Activated T-helper 1 cell treated with Interleukin-2 at 50 U/mL for 16 hours (primary cell): Measurements from ENCODE around the gene CADM4.
"Not testable (repeated sequence)": the region's sequence is repeated elsewhere in the genome, so short reads cannot be mapped to it uniquely, and the experiment has no call there.

ENCODE experiments used
- DNase-seq: peaks from one replicate; pipeline ENCODE4 v3.0.0-alpha.2; 2020; ENCODE audit warnings: low read depth

Gene CADM4

GRCh38 chr19:43606569-43607229, 33.0 kb downstream of the CADM4 start:
- no peak for DNase-seq

GRCh38 chr19:43605875-43606568, 33.6 kb downstream of the CADM4 start:
- no peak for DNase-seq

GRCh38 chr19:43600326-43600725, 39.3 kb downstream of the CADM4 start:
- DNase-seq, result not testable (repeated sequence)

DNA sequence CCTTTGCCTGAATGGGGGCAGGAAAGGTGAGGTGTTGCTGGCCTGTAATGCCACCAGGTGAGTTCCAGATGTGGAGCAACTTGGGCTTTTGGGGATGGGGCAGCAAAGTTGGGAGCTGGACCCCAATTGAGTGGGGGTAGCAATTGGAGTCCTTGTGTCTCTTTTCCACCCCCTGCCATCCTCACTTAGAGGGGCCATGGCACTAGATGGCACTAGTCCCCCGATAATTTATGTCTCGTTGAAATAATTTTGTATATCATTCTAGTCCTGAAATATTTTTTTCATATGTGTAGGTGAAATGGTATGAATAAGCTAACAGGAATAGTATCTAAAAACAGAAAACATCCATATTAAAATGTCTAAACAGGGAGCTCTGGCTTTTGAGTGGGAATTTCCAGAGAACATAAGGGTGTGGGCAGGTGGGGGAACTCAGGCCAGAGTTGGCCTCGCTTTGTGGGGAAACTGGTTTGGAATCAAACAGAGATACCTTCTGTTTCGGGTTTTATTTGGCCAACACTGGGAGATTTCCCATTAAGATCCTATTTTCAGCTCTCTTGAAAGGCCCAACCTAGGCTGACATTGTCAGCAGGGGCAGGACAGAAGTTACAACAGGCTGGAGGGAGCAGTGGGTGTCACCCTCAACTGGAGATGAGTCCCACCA, 39.9 kb downstream of the CADM4 start:
- no peak for DNase-seq

DNA sequence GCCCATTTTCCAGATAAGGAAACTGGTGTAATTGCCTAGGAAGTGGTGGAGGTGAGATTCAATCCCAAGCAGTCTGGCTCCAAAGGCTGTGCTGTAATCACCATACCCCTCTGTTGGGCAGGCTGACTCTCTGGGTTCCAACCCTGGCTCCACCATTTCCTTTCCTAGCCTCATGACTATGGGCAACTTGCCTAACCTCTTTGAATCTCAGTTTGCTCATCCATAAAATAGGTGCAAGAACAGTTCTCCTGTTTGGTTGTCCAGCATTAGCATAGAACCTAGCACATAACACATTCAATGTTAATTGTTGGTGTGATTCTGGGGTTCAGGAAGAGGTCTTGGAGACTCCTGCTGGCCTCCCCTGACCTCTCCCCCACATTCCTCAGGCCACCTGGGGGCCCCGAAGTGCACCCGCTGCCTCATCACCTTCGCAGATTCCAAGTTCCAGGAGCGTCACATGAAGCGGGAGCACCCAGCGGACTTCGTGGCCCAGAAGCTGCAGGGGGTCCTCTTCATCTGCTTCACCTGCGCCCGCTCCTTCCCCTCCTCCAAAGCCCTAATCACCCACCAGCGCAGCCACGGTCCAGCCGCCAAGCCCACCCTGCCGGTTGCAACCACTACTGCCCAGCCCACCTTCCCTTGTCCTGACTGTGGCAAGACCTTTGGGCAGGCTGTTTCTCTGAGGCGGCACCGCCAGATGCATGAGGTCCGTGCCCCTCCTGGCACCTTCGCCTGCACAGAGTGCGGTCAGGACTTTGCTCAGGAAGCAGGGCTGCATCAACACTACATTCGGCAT, 41.0 kb downstream of the CADM4 start:
- no peak for DNase-seq

DNA sequence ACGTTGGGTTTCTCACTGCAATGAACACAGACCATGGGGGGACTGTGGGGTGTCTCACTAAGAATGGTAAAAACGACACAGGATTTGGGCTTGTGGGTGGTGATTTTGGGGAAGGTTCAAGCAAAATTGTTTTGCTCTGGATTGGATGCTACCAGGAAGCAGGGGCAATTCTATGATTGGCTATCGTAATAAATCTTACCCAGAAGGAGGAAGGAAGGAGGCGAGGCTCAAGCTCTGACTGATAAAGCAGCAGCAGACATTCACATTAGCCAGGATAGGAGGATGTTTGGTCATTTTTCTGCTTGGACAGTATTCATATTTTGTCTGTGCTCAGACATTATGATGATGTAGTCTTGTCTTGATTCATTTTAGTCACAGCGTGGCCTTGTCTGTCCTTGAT, 41.8 kb downstream of the CADM4 start:
- no peak for DNase-seq

DNA sequence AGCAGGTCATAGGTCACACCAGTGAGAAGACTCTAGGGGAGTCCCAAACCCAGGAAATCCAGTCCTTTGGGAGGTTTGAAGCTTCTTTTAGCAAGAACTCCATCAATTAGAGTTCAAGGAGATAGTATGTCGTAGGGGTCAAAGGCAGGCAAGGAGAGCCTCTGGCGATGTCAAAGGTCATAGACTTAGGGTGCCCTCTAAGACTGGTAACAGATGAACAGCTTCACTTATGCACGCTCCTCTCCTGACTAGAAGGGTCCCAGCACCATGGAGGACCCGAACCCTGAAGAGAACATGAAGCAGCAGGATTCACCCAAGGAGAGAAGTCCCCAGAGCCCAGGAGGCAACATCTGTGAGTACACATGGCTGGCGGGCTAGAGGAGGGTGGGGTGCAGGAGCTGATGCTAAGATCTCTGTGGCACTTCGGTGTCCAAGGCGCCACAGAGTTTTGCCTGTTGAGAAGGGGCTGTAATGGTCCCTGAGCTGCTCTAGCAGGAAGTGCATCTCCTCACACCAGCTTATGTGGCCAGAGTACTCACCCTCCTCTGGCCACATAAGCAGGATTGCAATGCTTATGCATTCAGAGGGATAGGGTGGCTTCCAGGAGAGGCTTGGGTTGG, 42.7 kb downstream of the CADM4 start:
- no peak for DNase-seq

DNA sequence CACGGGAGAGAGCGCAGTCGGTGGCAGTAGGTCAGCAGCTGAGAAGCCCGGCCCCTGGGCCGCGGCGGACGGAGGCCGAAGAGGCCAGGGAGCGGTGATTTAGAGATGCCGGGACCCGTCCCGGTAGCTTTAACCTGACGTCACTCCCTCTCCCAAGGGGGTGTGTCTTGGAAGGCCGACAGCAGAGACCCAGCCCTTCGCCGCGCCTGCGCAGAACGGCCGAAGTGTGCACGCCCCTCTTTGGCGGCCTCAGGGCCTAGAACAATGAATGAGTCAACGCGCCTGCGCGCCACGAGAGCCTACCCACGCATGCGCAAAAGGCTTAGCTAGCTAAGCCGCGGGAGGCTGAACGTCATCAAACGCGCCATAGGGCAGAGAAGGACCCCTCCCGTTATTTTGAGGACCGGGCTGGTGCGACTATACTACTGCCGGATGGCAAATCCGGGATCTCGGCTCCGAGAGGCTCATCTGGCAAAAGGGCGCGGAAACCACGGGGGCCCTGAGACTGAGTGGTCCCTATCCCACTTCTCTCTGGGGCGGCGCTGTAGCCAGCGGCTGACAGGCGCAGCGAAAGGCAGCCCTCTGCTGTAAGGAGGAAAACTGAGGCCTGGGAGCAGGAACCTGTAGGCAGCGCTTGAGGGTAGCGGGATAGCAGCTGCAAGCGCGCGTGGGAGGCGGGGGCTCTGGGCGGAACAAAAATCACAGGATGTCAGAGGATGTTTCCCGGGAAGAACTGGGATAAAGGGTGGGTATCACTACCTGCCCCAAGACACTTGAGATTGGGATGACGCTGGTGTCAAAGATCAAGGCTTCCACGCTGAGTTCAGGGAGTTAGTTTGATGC, 43.4 kb downstream of the CADM4 start, which contains the start of the genes IRGQ and ZNF576:
Gene IRGQ (minus strand): TSS at position 136 of the 843 bp plus-strand sequence. CDS start 796 bp downstream, outside the sequence.
Gene ZNF576 (plus strand): TSS at position 597 of the 843 bp plus-strand sequence. CDS start 514 bp downstream, outside the sequence.
- DNase-seq, result peak; percentile 100

- no peak for DNase-seq
Measured at GRCh38 chr19:43595605-43595998, 44.0 kb downstream of the CADM4 start.

GRCh38 chr19:43594710-43595604, 44.7 kb downstream of the CADM4 start:
- DNase-seq, result peak; percentile 54

- DNase-seq, result no peak
Measured at GRCh38 chr19:43594081-43594697, 45.5 kb downstream of the CADM4 start.

- DNase-seq, result no peak
Measured at GRCh38 chr19:43592800-43593350, 46.8 kb downstream of the CADM4 start.

GRCh38 chr19:43591904-43592772, 47.5 kb downstream of the CADM4 start:
- no peak for DNase-seq

DNA sequence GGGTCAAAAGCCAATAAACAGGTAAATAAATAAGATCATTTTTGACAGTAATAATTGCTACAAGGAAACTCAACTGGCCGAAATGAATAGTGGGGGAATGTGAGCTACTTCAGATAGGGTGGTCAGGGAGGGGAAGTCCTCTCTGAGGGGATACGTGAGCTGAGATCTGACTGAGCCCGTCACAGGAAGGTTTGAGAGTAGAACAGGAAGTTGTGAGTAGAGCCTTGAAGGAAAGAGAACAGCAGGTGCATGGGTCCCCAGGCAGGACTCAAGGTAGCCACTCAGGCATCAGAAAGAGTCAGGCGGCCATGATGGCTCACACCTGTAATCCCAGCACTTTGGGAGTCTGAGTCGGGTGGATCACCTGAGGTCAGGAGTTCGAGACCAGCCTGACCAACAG, 50.0 kb downstream of the CADM4 start:
- DNase-seq, result no peak

DNA sequence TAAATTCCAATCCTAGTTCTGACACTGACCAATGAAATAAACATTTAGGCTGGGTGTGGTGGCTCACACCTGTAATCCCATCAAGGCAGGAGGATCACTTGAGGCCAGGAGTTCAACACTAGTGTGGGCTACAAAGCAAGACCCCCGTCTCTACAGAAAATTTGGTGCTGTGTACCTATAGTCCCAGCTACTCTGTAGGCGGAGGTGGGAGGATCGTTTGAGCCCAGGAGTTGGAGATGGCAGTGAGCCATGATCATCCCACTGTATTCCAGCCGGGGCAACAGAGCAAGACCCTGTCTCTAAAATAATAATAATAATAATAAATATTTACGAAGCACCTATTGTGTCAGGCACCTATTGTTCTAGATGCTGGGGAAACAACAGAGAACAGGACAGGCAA, 50.4 kb downstream of the CADM4 start:
- no peak for DNase-seq

GRCh38 chr19:43587029-43587428, 52.6 kb downstream of the CADM4 start:
- not testable (repeated sequence) for DNase-seq

- no peak for DNase-seq
Measured at GRCh38 chr19:43586346-43586745, 53.3 kb downstream of the CADM4 start.

DNA sequence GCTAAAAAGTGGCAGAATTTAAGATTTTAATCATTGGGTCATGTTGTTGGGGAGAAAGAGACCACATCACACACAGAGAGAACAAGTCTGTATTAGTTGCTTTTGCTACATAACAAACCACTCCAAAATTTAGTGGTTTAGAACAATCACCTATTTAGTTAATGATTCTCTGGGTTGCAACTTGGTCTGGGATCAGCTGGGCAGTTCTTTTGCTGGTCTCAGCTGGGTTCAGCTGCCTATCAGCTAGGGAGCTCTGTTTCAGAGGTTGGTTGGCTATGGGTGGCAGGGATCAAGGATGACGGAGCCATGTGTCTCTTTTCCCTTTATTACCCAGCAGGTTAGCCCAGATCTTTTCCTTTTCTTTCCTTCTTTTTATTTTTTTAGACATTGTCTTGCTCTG, 55.2 kb downstream of the CADM4 start:
- no peak for DNase-seq
